ENCODE results near the gene CGNL1.

CGNL1 gene

DNA sequence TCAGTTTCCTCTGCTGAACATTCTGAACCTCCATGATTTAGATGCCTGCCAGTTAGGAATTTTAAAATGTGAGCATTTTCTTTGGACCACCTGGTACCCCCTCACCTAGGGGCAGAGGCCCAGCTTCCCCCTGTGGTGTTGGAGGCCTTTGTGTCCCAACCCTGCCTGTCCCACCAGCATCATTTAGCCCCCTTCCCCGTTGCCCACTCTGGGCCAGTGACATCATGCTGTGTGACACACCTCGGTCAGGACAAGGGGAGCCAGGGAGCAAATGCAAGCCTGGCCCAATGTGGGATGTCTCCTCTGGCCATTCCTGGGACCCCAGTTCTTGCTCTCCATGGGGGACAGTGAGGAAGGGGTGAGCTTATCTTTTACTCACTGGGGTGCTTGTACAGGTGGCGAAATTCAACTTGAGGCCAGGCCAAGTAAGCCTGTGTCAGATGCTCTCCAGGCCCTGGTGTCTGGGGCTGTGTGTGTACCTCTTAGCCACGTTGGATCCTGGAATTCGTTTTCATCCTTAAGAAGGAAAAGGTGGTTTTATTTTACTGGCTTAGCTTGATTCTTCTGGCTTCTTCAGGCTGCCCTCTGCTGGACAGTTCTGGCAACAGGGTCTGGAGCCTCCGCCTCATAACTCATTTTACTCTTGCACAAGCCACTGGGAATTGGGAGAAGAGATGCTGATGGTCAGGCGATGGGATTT is 165.7 kb downstream of the CGNL1 start:
- no peak overlapping the region for H3K4me2 ChIP-seq (ENCODE audit: low read depth, low read length, poor library complexity, severe bottlenecking)
- H3K79me2 ChIP-seq (ENCODE audit: insufficient read depth, low read length) = no peaks in the 10 kb centered on the region
- no peaks in the 10 kb centered on the region for H3K9me3 ChIP-seq (ENCODE audit: insufficient read depth, low read depth, low read length)
- no peaks in the 10 kb centered on the region for H4K20me1 ChIP-seq (ENCODE audit: insufficient read depth, low read length, poor library complexity, severe bottlenecking)
- H3K36me3 ChIP-seq (ENCODE audit: insufficient read depth, low read length) = no peaks in the 10 kb centered on the region
- no peaks in the 10 kb centered on the region for H3K27me3 ChIP-seq (ENCODE audit: insufficient read depth, low read length, poor library complexity, severe bottlenecking)
- no peak for TF ChIP-seq EZH2phosphoT487 (IDR thresholded peaks at IDR 0.05; ENCODE audit: borderline replicate concordance)
- peak; percentile 84 for TF ChIP-seq CTCF (conservative IDR thresholded peaks at IDR 0.05; ENCODE audit: low read length)
- H3K9ac ChIP-seq (ENCODE audit: low read depth, low read length, poor library complexity, severe bottlenecking) = no peak overlapping the region
- no peaks in the 10 kb centered on the region for H3F3A ChIP-seq (ENCODE audit: low read depth)
- H3K4me1 ChIP-seq (ENCODE audit: insufficient read depth, low read length, poor library complexity, severe bottlenecking) = no peaks in the 10 kb centered on the region
- H3K4me3 ChIP-seq (ENCODE audit: low read length, poor library complexity, severe bottlenecking) = no peak overlapping the region
- H2AFZ ChIP-seq (ENCODE audit: low read length) = no peak overlapping the region
- H3K9me2 ChIP-seq (replicated peaks; ENCODE audit: low read depth, low read length) = no peaks in the 10 kb centered on the region

DNA sequence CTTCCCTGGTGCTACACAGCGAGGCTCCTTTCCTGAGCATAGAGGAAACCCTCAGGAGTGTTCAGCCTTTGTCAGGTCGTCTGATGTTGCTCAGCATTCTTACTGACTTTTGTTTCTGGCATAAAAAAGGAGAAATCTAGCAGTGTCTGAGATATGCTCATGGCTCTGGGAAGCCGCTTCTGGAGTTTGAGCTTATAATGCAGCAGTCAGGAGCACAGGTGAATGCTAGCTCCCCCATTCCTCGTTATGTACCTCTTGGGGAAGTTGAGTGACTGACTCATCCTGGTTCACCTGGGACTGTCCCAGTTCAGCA is 166.2 kb downstream of the CGNL1 start:
- TF ChIP-seq EZH2phosphoT487 (IDR thresholded peaks at IDR 0.05; ENCODE audit: borderline replicate concordance) (no peak), CTCF (conservative IDR thresholded peaks at IDR 0.05; ENCODE audit: low read length) (0 out of 2 replicates have a peak, but pooled peaks have one; percentile 24)
- Histone ChIP-seq H3K4me2 (ENCODE audit: low read depth, low read length, poor library complexity, severe bottlenecking) (no peak overlapping the region), H3K79me2 (ENCODE audit: insufficient read depth, low read length) (no peaks in the 10 kb centered on the region), H4K20me1 (ENCODE audit: insufficient read depth, low read length, poor library complexity, severe bottlenecking) (no peaks in the 10 kb centered on the region), H3K4me1 (ENCODE audit: insufficient read depth, low read length, poor library complexity, severe bottlenecking) (no peaks in the 10 kb centered on the region), H3K4me3 (ENCODE audit: low read length, poor library complexity, severe bottlenecking) (no peak overlapping the region), H2AFZ (ENCODE audit: low read length) (no peak overlapping the region), H3K9me3 (ENCODE audit: insufficient read depth, low read depth, low read length) (no peaks in the 10 kb centered on the region), H3F3A (ENCODE audit: low read depth) (no peaks in the 10 kb centered on the region), H3K36me3 (ENCODE audit: insufficient read depth, low read length) (no peaks in the 10 kb centered on the region), H3K9ac (ENCODE audit: low read depth, low read length, poor library complexity, severe bottlenecking) (no peak overlapping the region), H3K9me2 (replicated peaks; ENCODE audit: low read depth, low read length) (no peaks in the 10 kb centered on the region), H3K27me3 (ENCODE audit: insufficient read depth, low read length, poor library complexity, severe bottlenecking) (no peaks in the 10 kb centered on the region)

- Histone ChIP-seq H3K9ac (ENCODE audit: low read depth, low read length, poor library complexity, severe bottlenecking) (no peak overlapping the region), H4K20me1 (ENCODE audit: insufficient read depth, low read length, poor library complexity, severe bottlenecking) (no peaks in the 10 kb centered on the region), H3K36me3 (ENCODE audit: insufficient read depth, low read length) (no peaks in the 10 kb centered on the region), H3F3A (ENCODE audit: low read depth) (no peaks in the 10 kb centered on the region), H3K4me1 (ENCODE audit: insufficient read depth, low read length, poor library complexity, severe bottlenecking) (no peaks in the 10 kb centered on the region), H2AFZ (ENCODE audit: low read length) (no peak overlapping the region), H3K79me2 (ENCODE audit: insufficient read depth, low read length) (no peaks in the 10 kb centered on the region), H3K27me3 (ENCODE audit: insufficient read depth, low read length, poor library complexity, severe bottlenecking) (no peaks in the 10 kb centered on the region), H3K4me3 (ENCODE audit: low read length, poor library complexity, severe bottlenecking) (no peak overlapping the region), H3K9me2 (replicated peaks; ENCODE audit: low read depth, low read length) (no peaks in the 10 kb centered on the region), H3K4me2 (ENCODE audit: low read depth, low read length, poor library complexity, severe bottlenecking) (no peak overlapping the region), H3K9me3 (ENCODE audit: insufficient read depth, low read depth, low read length) (no peaks in the 10 kb centered on the region)
- no peak for TF ChIP-seq CTCF (conservative IDR thresholded peaks at IDR 0.05; ENCODE audit: low read length)
- no peak for TF ChIP-seq EZH2phosphoT487 (IDR thresholded peaks at IDR 0.05; ENCODE audit: borderline replicate concordance)
Observed at GRCh38 chr15:57544848-57545480, 168.7 kb downstream of the CGNL1 start.

Data from Loucy (cell line).